H1 (cell line): ENCODE results near the gene MRPL39. TPM values are rescaled to one million over a fixed set of nuclear protein-coding genes. Genes with fewer than 3 reads are reported as not detected.

Experiments used
- ATF3 ChIP-seq: IDR thresholded peaks from 2 replicates; pipeline ENCODE4 v1.6.1; 2011; ENCODE audit warnings: low read depth, mild to moderate bottlenecking, low read length; ENCODE audit not compliant: insufficient read depth
- EP300 ChIP-seq, 2 experiments: IDR thresholded peaks; 1 replicate in 1 of 2; 2 replicates in 1 of 2; pipeline ENCODE4 v1.6.1; 2011 to 2012; ENCODE audit warnings: low read depth in 2 of 2, low read length in 2 of 2, mild to moderate bottlenecking in 2 of 2, borderline replicate concordance in 1 of 2, inconsistent platforms in 1 of 2, moderate library complexity in 1 of 2
- KDM4A ChIP-seq: IDR thresholded peaks from one replicate; pipeline ENCODE4 v1.7.1; 2012; ENCODE audit warnings: low read depth, mild to moderate bottlenecking, moderate library complexity, low read length, inconsistent platforms; ENCODE audit not compliant: severe bottlenecking
- NRF1 ChIP-seq: IDR thresholded peaks from 2 replicates; pipeline ENCODE4 v1.6.1; 2011; ENCODE audit warnings: mild to moderate bottlenecking, low read depth, low read length, improper control_type of control experiment
- RXRA ChIP-seq: IDR thresholded peaks from 2 replicates; pipeline ENCODE4 v1.6.1; 2011; ENCODE audit warnings: low read depth, mild to moderate bottlenecking, low read length, moderate library complexity; ENCODE audit not compliant: insufficient read depth
- SIX5 ChIP-seq: IDR thresholded peaks from 2 replicates; pipeline ENCODE4 v1.6.1; 2011; ENCODE audit warnings: mild to moderate bottlenecking, low read depth, low read length
- SP4 ChIP-seq: IDR thresholded peaks from 2 replicates; pipeline ENCODE4 v1.6.1; 2012; ENCODE audit warnings: low read length, inconsistent platforms
- polyA plus RNA-seq, 7 experiments: library from polyadenylated mRNA; depleted of rRNA in 3 of 7; stranded (reverse) in 5 of 7; unstranded in 2 of 7; fragments of >200 nt in 5 of 7; fragments of 200-250 nt in 2 of 7; gene quantifications; 1 replicate in 5 of 7; 2 replicates in 1 of 7; 4 replicates in 1 of 7; pipeline versions ENCODE4 v1.2.1 to v1.2.3, GENCODE V29; 2011 to 2013; ENCODE audit warnings: missing spikeins in 2 of 7, mixed read lengths in 2 of 7
- total RNA-seq: library from RNA; stranded (reverse); fragmentation: NEBNext Ultra II Directional; extraction: Animal tissue kit (Norgen Biotek cat#: 25700); gene quantifications from 2 replicates; pipeline ENCODE4 v1.2.1, GENCODE V29; 2021

MRPL39 gene
- total and polyA plus RNA-seq, 2 of the 8 experiments (the other 6 are each of a cell fraction or from before 2014, with no cell fraction given), result 20.3 to 43.2 TPM

- TF ChIP-seq SIX5 (no peak), RXRA (no peak), SP4 (no peak), NRF1 (no peak), EP300 (IDR thresholded peaks at IDR 0.05; ENCODE audit: borderline replicate concordance in 1 of 2, low read depth in 2 of 2, low read length in 2 of 2) (no peak), KDM4A (no peak), ATF3 (no peak)
Observed at GRCh38 chr21:25573409-25574206, 33.7 kb downstream of the MRPL39 start (continued).
